ENCODE data around the gene MATN4.

DNA sequence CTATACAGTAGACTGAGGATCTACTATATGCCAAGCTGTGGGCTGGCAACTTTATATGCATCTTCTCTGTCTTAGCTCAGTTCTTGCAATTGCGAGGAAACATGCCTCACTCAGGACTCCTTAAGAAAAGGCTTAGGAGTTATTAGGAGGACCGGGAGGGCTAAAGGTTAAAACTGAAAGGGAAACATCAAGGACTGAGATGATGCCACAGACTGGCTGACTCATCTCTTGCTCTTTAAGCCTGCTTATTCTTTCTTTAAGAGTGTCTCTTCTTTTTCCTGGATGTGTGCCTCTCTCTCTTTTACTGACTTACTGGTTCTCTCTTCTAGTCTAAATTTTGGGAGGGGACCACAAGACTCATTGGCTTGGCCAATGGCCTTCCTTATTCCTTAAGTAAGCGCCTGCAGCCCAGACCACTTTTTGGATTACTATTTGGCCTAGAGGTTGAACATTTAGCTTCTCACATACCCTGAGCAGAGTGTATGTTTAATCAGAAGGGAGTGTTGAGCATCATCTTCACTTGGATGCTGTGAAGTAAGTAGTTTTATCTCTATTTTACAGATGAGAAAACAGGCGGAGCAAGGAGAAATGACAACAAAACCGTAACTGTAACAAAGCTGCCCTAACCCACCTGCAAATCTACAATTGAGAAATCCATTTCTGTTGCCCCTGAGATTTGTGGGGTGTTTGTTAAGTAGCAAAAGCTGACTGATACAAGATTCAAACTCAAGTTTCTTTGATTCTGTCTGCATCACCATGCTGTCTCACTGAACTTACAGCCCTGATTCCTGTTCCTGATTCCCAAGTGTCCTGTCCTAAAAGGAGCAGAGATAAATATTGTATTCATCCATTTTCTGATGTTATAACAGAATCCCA is 47.3 kb upstream of the MATN4 start:
- TF ChIP-seq, protein P1, sequence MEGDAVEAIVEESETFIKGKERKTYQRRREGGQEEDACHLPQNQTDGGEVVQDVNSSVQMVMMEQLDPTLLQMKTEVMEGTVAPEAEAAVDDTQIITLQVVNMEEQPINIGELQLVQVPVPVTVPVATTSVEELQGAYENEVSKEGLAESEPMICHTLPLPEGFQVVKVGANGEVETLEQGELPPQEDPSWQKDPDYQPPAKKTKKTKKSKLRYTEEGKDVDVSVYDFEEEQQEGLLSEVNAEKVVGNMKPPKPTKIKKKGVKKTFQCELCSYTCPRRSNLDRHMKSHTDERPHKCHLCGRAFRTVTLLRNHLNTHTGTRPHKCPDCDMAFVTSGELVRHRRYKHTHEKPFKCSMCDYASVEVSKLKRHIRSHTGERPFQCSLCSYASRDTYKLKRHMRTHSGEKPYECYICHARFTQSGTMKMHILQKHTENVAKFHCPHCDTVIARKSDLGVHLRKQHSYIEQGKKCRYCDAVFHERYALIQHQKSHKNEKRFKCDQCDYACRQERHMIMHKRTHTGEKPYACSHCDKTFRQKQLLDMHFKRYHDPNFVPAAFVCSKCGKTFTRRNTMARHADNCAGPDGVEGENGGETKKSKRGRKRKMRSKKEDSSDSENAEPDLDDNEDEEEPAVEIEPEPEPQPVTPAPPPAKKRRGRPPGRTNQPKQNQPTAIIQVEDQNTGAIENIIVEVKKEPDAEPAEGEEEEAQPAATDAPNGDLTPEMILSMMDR (IDR thresholded peaks at IDR 0.05): no peak
- no peak for TF ChIP-seq POLR2A (IDR thresholded peaks at IDR 0.05)
